WTC11 (cell line): ENCODE measurements around the gene IGFBPL1.

ENCODE experiments used
- CREM ChIP-seq: sonication (generic); formaldehyde crosslinking; IDR thresholded peaks from 2 replicates; pipeline ENCODE4 v1.8.1; 2022; ENCODE audit warnings: mild to moderate bottlenecking, missing genetic modification reagents, moderate library complexity
- GABPB1 ChIP-seq: sonication (generic); formaldehyde crosslinking; IDR thresholded peaks from 2 replicates; pipeline ENCODE4 v1.8.1; 2023; ENCODE audit warnings: mild to moderate bottlenecking, missing genetic modification reagents
- HMGXB4 ChIP-seq: sonication (generic); formaldehyde crosslinking; IDR thresholded peaks from 2 replicates; pipeline ENCODE4 v1.8.1; 2023; ENCODE audit warnings: mild to moderate bottlenecking, moderate library complexity, missing genetic modification reagents
- MAX ChIP-seq: sonication (generic); formaldehyde crosslinking; IDR thresholded peaks from 2 replicates; pipeline ENCODE4 v1.8.0; 2022; ENCODE audit warnings: mild to moderate bottlenecking, missing genetic modification reagents
- NFYB ChIP-seq: sonication (generic); formaldehyde crosslinking; conservative IDR thresholded peaks from 2 replicates; pipeline ENCODE4 v1.8.0; 2022; ENCODE audit warnings: low read depth, missing genetic modification reagents
- TEAD1 ChIP-seq: sonication (generic); formaldehyde crosslinking; IDR thresholded peaks from 2 replicates; pipeline ENCODE4 v1.8.0; 2022; ENCODE audit warnings: mild to moderate bottlenecking, missing genetic modification reagents
- ZBTB21 ChIP-seq: sonication (generic); formaldehyde crosslinking; IDR thresholded peaks from 2 replicates; pipeline ENCODE4 v1.8.1; 2023; ENCODE audit warnings: mild to moderate bottlenecking, missing genetic modification reagents, borderline replicate concordance
- ZNF232 ChIP-seq: sonication (generic); formaldehyde crosslinking; IDR thresholded peaks from 2 replicates; pipeline ENCODE4 v1.8.0; 2022; ENCODE audit warnings: mild to moderate bottlenecking, missing genetic modification reagents
- TF ChIP-seq, protein P1 (sequence below): fragments of 200-600 bp; IDR thresholded peaks from 2 replicates; pipeline ENCODE4 v1.8.0; 2022; ENCODE audit warnings: antibody characterized with exemption

DNA sequence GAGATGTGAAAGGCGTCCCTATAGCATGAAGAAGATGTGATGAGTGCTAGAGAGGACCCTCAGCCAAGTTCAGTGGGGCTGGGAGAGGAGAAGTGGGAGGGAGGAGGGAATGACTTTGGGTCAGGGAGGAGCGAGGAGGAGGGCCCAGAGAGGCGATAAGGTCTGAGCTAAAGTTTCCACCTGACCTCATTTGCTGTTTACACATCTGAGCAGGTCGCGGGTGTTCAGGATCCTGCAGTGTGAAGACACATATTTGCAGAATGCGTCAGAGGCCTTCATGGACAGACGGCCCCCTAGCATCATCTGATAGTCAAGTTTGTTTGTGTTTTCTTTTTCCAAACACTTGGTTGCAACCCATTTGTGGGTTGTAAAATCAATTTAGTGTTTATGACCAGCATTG, 18.9 kb upstream of the IGFBPL1 start:
- TF ChIP-seq, protein P1, sequence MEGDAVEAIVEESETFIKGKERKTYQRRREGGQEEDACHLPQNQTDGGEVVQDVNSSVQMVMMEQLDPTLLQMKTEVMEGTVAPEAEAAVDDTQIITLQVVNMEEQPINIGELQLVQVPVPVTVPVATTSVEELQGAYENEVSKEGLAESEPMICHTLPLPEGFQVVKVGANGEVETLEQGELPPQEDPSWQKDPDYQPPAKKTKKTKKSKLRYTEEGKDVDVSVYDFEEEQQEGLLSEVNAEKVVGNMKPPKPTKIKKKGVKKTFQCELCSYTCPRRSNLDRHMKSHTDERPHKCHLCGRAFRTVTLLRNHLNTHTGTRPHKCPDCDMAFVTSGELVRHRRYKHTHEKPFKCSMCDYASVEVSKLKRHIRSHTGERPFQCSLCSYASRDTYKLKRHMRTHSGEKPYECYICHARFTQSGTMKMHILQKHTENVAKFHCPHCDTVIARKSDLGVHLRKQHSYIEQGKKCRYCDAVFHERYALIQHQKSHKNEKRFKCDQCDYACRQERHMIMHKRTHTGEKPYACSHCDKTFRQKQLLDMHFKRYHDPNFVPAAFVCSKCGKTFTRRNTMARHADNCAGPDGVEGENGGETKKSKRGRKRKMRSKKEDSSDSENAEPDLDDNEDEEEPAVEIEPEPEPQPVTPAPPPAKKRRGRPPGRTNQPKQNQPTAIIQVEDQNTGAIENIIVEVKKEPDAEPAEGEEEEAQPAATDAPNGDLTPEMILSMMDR: no peak
- TF ChIP-seq ZNF232 (CRISPR knock-in tag) (no peak), ZBTB21 (CRISPR knock-in tag) (no peak), CREM (CRISPR knock-in tag) (no peak), GABPB1 (CRISPR knock-in tag) (no peak), NFYB (CRISPR knock-in tag) (no peak), TEAD1 (CRISPR knock-in tag) (no peak), HMGXB4 (CRISPR knock-in tag) (no peak), MAX (CRISPR knock-in tag) (no peak)
